Measurements from ENCODE around the gene SYDE1. TPM values are rescaled to one million over a fixed set of nuclear protein-coding genes. Genes with fewer than 3 reads are reported as not detected.
"Not testable (repeated sequence)": the region's sequence is repeated elsewhere in the genome, so short reads cannot be mapped to it uniquely, and the experiment has no call there.

The SYDE1 gene
- total and polyA plus RNA-seq, 8 donors = 2.5 to 6.1 (median 3.8) TPM

- Histone ChIP-seq H3K27ac (no peak overlapping the region), H3K4me1 (peaks cover 0 to 2% (median 0%) of the 10 kb centered on the region in 3 donors), H3K27me3 (no peaks in the 10 kb centered on the region), H3K9me3 (no peaks in the 10 kb centered on the region), H3K4me3 (no peak overlapping the region), H3K36me3 (no peaks in the 10 kb centered on the region)
- no peak for DNase-seq
- WGBS, 2 donors = 74 to 82% methylated on average over 2 of the region's 2 CpGs
- no peak for TF ChIP-seq CTCF (IDR thresholded peaks at IDR 0.05)
- intact Hi-C loops (cut with DNase I) = loop anchor here in 1 of 3 donors (5.0 kb wide), 1 partner anchor 54 kb away; no protein-coding TSS in a partner anchor
- FAIRE-seq = no peak
- no peak for ATAC-seq
These were observed 14.2 kb upstream of the SYDE1 start for GRCh38 chr19:15093001-15093400.

DNA sequence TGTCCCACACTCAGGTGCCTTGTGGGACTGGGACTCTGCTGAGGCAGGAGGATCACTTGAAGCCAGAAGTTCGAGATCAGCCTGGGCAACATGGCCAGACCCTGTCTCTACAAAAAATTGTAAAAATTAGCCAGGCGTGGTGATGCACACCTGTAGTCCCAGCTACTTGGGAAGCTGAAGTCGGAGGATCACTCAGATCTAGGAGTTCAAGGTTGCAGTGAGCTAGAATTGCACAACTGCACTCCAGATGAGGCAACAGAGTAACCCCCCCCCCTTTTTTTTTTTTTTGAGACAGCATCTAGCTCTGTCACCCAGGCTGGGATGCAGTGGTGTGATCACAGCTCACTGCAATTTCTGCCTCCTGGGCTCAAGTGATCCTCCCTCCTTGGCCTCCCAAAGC, 11.0 kb upstream of the SYDE1 start:
- Histone ChIP-seq H3K4me1 (peaks cover 0 to 2% (median 0%) of the 10 kb centered on the region in 3 donors), H3K4me3 (no peak overlapping the region), H3K9me3 (no peaks in the 10 kb centered on the region), H3K36me3 (no peaks in the 10 kb centered on the region), H3K27me3 (no peaks in the 10 kb centered on the region), H3K27ac (no peak overlapping the region)
- FAIRE-seq (no peak), ATAC-seq (no peak), DNase-seq (no peak)
- no peak for TF ChIP-seq CTCF (IDR thresholded peaks at IDR 0.05)
- WGBS, 2 donors = 78 to 86% methylated on average over 3 of the region's 3 CpGs
- intact Hi-C loops (cut with DNase I) = no loop called here

DNA sequence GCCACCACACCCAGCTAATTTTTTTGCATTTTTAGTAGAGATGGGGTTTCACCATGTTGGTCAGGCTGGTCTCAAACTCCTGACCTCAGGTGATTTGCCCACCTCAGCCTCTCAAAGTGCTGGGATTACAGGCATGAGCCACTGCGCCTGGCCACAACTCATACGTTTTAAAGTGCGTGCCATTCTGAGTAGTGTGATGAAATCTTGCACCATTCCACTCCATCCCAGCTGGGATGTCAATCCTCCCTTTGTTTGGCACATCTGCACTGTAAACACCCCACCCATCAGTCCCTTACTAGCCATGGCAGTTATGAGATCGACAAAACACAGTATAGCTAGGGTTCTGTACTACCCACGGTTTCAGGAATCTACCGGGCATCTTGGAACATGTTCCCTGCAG, 9.2 kb upstream of the SYDE1 start:
- 84 to 91% methylated on average over 6 of the region's 6 CpGs for WGBS, 2 donors
- H3K27ac ChIP-seq; FAIRE-seq; H3K36me3 ChIP-seq; H3K4me3 ChIP-seq; intact Hi-C loops (cut with DNase I); DNase-seq; H3K9me3 ChIP-seq; H3K27me3 ChIP-seq; ATAC-seq; H3K4me1 ChIP-seq: not testable (repeated sequence)

- Histone ChIP-seq H3K9me3 (no peaks in the 10 kb centered on the region), H3K4me3 (no peak overlapping the region), H3K4me1 (no peaks in the 10 kb centered on the region), H3K27ac (no peak overlapping the region), H3K36me3 (no peaks in the 10 kb centered on the region), H3K27me3 (no peaks in the 10 kb centered on the region)
- DNase-seq (no peak), ATAC-seq (no peak), FAIRE-seq (no peak)
- intact Hi-C loops (cut with DNase I) = no loop called here
- 74 to 80% methylated on average over 10 of the region's 10 CpGs for WGBS, 2 donors
- no peak for TF ChIP-seq CTCF (IDR thresholded peaks at IDR 0.05)
These were observed 8.7 kb upstream of the SYDE1 start for GRCh38 chr19:15098460-15098859.

DNA sequence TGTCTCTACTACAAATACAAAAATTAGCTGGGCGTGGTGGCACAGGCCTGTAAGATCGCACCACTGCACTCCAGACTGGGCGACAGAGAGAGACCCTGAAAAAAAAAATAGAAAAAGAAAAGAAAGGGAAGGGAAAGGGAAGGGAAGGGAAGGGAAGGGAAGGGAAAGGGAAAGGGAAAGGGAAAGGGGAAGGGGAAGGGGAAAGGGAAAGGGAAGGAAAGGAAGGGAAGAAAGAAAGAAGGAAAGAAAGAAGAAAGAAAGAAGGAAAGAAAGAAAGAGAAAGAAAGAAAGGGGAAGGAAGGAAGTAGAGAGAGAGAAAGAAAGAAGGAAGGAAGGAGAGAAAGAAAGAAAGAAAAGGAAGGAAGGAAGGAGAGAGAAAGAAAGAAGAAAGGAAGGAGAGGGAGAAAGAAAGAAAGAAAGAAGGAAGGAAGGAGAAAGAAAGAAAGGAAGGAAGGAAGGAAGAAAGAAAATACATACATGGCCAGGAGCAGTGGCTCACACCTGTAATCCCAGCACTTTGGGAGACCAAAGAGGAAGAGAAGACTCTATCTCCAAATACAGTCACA, 8.1 kb upstream of the SYDE1 start:
- Histone ChIP-seq H3K27ac (no peak overlapping the region), H3K9me3 (no peaks in the 10 kb centered on the region), H3K27me3 (no peaks in the 10 kb centered on the region), H3K4me3 (no peak overlapping the region), H3K4me1 (no peaks in the 10 kb centered on the region), H3K36me3 (no peaks in the 10 kb centered on the region)
- DNase-seq (no peak), FAIRE-seq (no peak), ATAC-seq (no peak)
- intact Hi-C loops (cut with DNase I) = no loop called here
- WGBS, 2 donors = 91 to 95% methylated on average over 3 of the region's 3 CpGs
- no peak for TF ChIP-seq CTCF (IDR thresholded peaks at IDR 0.05)
